Activated CD8-positive, alpha-beta memory T cell treated with anti-CD3 and anti-CD28 coated beads for 1 hour (primary cell): ENCODE data around the gene PRF1.
"Not testable (repeated sequence)": the region's sequence is repeated elsewhere in the genome, so short reads cannot be mapped to it uniquely, and the experiment has no call there.

Source experiments
- DNase-seq, 2 donors: peaks; one replicate each; pipeline ENCODE4 v3.0.0-alpha.2; 2020; ENCODE audit warnings: low read depth in 1 of 2; ENCODE audit errors: extremely low read depth in 1 of 2

PRF1 gene

DNA sequence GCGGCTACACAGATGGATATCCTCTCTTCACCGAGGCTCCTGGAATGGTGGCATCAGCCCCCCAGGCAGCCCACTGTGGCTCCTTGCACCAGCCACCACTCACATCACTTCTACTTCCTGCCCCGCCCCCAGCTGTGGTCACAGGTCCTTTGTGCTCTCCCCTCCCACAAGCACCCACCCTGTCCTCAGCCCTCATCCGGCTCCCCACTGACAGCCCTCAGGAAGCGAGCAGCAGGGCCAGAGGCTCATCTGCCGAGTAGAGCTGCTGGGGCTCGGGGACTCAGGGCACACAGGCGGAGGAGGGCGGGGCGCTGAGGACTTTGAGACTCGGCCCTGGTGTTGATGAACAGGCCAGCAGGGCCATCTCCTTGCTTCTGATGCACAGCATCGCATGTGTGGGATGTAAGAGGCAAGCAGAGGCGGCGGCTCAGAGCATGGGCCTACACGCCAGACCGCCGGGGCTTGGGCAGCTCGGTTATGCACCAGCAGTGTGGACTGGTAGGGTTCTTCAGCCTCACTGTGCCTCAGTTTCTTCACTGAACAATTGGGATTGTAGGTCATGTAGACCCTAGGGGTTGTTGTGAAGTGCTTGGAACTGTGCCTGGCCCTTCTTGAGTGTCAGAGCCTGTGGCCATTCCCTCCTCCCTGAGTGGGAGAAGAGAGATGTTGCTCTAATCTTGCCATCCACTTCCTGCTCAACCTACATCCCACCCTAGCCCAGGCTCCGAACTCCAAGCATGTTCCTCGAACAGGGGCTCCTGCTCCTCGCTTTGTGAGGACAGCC is at the start of gene PRF1:
PRF1 (minus strand) TSS at position 77 of the 784 bp plus-strand sequence. CDS start 1,839 bp downstream, outside the sequence.
- DNase-seq = peak; percentile 63 to 69

DNA sequence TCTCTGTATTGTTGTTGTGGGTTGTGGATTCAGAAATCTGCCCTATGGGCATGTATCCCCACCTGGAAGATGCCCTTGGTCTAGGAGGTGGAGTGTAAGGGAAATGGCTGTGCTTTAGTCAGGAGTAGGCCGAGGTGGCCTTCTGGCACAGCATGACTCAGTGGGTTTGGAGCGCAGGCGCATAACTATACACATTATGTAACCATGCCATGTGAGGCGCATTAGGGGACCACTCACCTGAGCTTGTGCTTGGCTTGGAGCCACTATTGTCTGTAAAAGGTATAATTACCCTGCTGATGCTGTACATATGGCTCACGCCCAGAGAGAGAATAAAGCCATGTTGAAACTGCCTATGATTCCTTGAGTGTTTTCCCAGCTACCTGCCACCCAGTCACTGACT is 49.1 kb upstream of the PRF1 start:
- DNase-seq = no peak

DNA sequence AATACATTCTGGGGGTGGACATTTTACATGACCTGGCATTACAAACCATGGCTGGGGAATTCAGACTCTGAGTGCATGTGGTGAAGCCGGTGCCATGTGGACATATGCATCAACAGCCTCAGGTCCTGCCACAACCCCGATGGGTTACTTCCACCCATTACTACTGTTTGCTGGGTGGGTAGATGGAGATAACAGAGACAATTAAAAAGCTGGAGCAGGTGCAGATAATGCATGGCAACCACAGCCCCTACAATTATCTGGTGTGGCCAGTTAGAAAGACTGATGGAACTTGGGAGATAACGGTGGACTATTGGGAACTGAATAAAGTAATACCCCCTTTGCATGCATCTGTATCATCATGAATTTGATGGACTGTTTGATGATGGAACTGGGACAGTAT is 48.2 kb upstream of the PRF1 start:
- DNase-seq = no peak

DNA sequence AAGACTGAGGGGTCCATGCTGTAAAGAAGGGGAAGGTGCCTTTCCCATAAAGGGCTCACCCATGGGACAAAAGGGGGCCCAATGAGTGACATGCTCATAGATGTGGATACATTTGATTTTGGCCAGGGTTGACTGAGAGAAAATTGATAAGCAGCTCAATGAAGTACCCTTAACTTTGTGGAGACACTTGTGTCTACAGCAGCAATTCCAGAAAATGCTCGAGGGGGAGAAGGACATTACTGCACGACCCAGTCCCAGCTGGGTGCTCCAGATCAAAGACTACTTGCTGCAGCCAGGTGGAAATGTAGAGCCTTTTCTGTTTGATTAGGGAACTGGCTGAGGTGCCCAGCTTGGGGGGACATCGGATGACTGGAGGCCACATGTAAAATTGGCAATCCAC is 47.6 kb upstream of the PRF1 start:
- DNase-seq = no peak

DNA sequence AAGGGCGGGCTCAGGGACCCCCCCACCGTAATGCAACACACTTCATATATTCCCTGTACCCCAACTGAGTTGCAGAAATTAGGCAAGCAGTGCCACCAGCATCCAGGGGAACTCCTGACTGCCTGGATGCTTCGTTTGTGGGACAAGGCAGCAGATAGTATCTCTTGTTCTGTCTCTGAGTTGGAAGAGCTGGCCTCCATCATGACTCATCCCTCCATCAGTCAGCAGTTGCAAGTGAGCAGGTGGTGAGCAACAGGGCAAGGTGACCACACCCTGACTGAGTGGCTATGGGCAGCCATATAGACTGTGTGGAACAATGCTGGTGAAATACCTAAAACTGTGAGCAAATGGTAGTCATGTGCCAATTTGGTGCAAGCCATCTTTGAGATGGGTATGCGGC is 47.0 kb upstream of the PRF1 start:
- no peak for DNase-seq

DNA sequence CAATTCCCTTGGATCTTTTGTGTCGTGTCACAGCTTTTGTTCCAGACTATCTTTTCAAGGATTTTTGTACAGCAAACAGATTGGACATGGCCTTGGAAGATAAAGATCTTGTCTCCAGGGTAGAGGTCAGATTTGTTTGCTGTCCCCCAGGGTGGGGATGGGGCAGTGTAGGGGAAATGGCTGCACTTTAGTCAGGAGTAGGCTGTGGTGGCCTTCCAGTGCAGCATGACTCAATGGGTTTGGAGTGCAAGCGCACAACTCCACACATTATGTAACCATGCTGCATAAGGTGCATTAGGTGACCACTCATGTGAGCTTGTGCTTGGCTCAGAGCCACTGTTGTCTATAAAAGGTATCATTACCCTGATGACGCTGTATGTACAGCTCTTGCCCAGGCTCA is 45.9 kb upstream of the PRF1 start:
- DNase-seq = no peak

DNA sequence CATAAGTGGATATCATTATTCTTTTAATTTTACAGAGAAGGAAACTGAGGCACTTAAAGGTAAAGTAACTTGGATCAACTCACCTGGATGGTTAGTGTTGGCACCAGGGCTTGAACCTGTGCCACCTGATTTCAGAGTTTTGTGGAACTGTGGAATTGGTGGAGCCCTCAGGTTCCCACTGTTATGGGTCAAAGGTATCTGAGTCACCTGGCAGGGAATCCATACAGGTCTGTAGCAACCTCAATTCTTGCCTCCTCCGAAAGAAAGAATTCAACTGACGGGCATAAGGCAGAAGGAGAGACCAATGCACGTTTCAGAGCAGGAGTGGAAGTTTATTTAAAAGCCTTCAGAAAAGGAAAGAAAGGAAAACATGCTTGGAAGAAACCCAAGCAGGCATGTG is 44.5 kb upstream of the PRF1 start:
- DNase-seq = no peak

DNA sequence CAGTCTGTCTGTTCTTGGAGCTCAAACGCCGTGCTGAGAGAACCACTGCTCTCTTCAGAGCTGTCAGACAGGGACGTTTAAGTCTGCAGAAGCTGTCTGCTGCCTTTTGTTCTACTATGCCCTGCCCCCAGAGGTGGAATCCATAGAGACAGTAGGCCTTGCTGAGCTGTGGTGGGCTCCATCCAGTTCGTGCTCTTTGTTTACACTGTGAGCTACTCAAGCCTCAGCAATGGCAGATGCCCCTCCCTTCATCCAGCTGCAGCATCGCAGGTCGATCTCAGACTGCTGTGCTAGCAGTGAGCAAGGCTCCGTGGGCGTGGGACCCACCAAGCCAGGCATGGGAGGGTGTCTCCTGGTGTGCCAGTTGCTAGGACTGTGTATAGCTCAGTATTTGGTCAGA is 42.4 kb upstream of the PRF1 start:
- not testable (repeated sequence) for DNase-seq

DNA sequence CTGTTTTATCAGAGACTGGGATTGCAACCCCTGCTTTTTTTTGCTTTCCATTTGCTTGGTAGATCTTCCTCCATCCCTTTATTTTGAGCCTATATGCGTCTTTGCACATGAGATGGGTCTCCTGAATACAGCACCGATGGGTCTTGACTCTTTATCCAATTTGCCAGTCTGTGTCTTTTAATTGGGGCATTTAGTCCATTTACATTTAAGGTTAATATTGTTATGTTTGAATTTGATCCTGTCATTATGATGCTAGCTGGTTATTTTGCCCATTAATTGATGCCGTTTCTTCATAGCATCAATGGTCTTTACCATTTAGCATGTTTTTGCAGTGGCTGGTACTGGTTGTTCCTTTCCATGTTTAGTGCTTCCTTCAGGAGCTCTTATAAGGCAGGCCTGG is 40.7 kb upstream of the PRF1 start:
- not testable (repeated sequence) for DNase-seq

DNA sequence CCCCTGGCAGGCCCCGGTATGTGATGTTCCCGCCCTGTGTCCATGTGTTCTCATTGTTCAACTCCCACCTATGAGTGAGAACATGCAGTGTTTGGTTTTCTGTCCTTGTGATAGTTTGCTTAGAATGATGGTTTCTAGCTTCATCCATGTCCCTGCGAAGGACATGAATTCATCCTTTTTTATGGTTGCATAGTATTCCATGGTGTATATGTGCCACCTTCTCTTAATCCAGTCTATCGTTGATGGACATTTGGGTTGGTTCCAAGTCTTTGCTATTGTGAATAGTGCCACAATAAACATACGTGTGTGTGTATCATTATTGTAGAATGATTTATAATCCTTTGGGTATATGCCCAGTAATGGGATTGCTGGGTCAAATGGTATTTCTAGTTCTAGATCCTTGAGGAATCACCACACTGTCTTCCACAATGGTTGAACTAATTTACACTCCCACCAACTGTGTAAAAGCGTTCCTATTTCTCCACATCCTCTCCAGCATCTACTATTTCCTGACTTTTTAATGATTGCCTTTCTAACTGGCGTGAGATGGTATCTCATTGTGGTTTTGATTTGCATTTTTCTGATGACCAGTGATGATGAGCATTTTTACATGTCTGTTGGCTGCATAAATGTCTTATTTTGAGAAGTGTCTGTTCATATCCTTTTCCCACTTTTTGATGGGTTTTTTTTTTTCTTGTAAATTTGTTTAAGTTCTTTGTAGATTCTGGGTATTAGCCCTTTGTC is 37.3 kb upstream of the PRF1 start:
- not testable (repeated sequence) for DNase-seq

DNA sequence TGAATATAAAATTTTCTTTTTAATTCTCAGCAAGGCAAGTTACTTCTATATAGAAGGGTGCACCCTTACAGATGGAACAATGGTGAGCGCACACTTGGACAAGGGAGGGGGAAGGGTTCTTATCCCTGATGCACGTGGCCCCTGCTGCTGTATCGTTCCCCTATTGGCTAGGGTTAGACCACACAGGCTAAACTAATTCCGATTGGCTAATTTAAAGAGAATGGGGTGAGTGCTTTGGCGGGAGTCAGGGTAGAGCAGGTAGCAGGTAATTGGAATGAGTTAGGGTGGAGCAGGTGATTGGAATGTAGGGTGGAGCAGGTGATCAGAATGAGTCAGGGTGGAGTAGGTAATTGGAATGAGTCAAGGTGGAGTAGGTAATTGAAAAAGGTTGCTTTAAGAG is 32.0 kb upstream of the PRF1 start:
- not testable (repeated sequence) for DNase-seq

DNA sequence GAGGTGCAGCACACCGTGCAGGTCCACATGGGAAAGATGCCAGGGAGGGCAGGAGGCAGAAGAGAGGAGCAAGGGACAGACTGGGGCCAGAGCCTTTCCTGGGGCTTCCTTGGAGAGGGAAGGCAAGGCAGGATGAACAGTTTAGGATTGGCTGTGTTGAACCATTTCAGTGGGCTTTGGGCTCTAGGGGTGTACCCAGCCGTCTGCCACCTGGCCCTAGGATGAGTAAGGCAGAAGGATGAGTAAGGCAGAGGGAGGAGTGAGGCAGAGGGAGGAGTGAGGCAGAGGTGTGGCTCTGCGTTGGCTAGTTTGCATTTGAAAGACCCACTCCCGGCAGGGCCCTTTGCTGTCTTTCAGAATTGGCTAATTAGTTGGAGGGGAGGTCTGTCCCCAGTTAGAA is 31.5 kb upstream of the PRF1 start:
- no peak for DNase-seq

DNA sequence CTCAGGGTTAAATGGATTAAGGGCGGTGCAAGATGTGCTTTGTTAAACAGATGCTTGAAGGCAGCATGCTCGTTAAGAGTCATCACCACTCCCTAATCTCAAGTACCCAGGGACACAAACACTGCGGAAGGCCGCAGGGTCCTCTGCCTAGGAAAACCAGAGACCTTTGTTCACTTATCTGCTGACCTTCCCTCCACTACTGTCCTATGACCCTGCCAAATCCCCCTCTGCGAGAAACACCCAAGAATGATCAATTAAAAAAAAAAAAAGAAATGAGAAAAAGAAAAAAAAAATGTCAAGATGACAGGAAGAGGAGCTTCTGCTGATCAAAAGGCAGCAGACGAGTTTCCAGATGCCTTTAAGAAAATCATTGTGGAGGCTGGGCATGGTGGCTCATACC is 29.2 kb upstream of the PRF1 start:
- DNase-seq = not testable (repeated sequence)

DNA sequence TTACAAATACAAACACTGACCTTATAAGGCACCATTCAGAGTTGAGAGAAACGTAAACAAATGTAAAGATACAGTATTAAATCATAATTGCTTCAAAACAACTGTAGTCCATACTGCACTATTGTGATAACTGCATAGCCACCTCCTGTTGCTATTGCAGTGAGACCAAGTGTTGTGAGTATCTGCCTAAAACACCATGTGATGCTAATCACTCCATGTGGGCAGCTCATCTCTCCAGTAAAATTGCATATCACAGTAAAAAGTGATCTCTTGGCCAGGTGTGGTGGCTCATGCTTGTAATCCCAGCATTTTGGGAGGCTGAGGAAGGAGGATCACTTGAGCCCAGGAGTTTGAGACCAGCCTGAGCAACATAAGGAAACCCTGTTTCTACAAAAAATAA is 26.8 kb upstream of the PRF1 start:
- no peak for DNase-seq

DNA sequence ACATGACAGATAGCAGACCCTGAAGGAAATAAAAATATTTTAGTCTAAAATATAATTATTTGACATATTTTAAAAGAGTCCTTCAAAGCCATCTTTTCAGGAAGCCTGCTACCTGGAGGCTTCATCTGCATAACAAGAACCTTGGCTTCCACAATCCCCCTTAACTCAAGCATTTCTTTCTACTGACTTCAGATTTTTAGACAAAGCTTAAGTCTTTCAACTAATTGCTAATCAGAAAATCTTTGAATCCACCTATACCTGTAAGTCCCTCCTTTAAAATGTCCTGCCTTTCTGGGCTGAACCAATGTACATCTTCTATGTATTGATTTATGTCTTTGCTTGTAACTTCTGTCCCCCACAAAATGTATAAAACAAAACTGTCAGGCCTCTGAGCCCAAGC is 23.5 kb upstream of the PRF1 start:
- no peak for DNase-seq

DNA sequence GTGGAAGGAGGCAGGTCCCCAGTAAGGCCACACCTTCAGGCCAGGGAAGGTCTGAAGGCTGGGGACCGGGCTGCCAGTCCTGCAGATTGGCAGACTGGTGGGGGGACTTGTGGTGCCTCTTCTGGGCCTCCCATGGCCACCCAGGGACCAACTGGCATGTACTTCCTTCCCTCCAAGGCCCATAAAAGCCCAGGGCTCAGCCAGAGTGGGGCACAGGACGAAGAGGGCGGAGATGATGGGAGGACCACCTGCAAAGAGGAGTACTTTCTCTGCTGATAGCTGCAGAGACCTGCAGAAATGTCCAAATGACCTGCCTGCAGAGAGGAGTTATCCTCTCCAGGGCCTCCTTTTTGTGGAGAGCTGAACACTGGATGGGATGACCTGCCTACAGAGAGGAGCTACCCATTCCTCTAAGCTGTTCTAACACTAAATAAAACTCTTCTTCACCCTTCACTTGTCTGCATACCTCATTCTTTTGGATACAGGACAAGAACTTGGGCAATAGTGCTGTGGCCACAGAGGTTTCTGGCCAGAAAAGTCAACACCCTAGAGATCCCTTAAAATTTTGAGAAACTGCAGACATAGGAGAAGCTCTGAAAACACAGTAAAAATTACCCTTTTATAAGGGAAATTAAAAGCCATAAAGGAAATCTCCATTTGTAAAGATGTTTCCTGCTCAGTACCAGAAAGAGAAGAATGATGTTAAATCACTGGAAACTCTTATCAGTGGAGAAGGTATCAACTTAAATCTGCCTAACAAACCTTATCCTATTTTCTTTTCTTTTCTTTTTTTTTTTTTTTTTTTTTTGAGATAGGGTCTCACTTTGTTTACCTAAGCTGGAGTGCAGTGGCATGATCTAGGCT is 20.7 kb upstream of the PRF1 start:
- no peak for DNase-seq

DNA sequence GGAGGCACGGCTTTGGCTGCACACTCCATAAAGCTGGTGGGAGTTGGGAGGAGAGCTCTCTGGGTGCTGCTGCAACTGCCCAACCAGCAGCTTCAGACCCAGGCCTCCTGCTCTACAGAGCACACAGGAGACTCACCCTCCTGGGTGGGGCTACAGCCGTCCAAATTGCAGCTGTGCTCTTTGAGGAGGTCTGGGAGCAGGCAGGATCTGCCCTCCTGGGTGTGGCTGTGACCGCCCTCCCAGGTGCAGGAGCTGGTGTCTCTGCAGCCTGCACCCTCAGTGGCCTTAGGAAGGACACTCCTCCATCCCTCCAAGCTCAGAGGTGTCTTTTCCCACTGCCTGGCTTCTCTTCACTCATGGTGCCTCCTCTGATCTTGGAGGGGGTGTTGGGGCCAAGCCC is 20.0 kb upstream of the PRF1 start:
- no peak for DNase-seq

DNA sequence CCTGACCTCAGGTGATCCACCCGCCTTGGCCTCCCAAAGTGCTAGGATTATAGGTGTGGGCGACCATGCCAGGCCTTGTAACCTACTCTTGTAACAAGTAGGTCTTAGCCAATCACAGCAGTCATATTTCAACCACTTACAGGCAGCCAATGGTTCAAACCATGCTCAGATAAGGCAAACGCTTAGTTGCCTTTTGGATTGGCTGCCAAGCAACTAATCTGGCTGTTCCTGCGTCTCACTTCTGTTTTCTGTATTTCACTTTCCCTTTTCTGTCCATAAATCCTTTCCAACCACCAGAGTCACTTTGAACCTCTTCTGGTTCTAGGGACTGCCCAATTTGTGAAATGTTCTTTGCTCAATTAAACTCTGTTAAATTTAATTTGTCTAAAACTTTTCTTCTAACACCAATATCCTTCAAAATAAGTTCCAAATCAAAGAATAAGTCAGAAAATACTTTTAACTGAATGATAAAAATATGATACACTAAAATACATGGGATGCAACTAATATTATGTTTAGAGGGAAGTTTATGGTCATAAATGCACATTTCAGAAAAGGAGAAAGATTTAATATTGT is 19.1 kb upstream of the PRF1 start:
- no peak for DNase-seq

DNA sequence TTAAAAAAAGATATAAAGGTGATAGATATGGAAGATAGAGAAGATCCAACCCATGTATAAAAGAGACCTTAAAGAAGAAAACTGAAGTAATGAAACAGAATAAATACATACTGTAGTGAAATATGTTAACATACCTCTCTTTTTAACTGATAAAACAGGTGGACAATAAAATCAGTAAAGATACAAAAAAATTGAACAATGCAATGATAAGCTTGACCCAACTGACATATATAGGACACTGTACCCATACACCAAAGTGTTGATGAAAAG is 17.4 kb upstream of the PRF1 start:
- DNase-seq = no peak

DNA sequence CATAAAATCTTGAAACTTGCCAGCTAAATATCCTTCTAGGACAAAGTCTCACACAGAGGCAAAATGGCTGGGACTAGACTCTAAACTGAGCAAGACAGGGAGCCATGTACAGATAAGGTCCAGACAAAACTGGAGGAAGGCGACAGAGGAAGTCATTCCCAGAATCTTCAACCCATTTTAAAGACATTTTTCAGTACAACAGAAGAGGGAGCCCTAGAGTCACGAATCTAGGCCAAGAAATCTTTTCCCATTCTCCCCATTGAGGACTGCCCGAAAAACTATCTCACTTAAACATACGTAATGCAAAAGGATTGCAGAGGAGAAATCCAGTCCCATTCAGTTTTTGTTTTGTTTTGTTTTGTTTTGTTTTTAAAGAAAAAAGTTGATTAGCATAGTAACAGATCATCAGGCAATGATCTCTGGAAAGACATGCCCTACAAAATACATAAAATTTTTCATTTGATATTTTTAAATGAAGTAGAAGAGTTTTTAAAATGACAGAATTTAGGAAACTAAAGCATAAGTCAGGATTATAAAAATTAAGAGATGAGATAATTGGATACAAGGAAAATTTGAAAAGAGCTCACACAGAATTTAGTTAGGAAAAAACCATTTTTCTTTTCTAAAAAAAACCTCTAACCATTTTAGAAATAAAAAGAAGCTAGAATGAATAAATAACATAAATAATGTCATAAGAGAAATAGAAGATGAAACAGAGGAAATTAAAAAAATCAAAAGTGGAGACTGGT is 16.9 kb upstream of the PRF1 start:
- no peak for DNase-seq

DNA sequence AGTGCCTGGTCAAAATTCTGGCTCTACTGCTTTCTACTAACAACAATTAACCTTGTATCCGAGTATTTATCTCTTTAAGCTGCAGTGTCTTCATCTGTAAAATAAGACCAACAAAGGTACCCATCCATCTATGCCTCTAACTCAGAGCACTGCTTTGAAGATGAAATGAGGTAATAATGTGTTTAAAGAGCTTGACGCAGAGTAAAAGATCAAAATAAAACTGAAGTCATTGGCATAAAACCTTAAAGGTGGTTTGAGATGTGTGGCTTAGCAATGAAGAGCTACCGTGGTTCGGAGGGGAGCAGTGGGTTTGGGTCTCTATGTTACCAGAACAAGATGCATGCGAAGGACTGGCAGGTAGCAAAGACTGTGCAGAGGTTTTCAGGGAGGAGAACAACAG is 16.1 kb upstream of the PRF1 start:
- no peak for DNase-seq
